IMR-90 (cell line): Measurements from ENCODE around the gene EDA. TPM values are rescaled to one million over a fixed set of nuclear protein-coding genes. Genes with fewer than 3 reads are reported as not detected.

Experiments
- ATAC-seq: fragments of 200-7000 bp; cut with Tn5 transposase; 2 replicates; pipeline ENCODE4 v1.9.1; 2020; ENCODE audit warnings: low read depth, mild to moderate bottlenecking, moderate library complexity
- BruUV-seq: library from RNA; stranded (reverse); fragments of 400-500 nt; replicated peaks from 2 replicates; lab custom pipeline; 2021; lab: Mats Ljungman, UMichigan
- CTCF ChIA-PET: fragments of 300-600 bp; formaldehyde crosslinking; extraction: SDS; loops from one replicate; lab custom pipeline; 2021; ENCODE audit warnings: antibody characterized with exemption; lab: Yijun Ruan, JAX
- POLR2A ChIA-PET: fragments of 300-600 bp; sonication (Branson Sonifier 250); formaldehyde crosslinking; loops from one replicate; lab custom pipeline; 2022; ENCODE audit warnings: antibody characterized with exemption; ENCODE audit not compliant: unreplicated experiment; lab: Charles Lee
- DNase-seq: peaks from one replicate; pipeline ENCODE4 v3.0.0; 2013
- H2AFZ ChIP-seq: replicated peaks from 2 replicates; pipeline ENCODE3; 2013; ENCODE audit warnings: low read length, mild to moderate bottlenecking; ENCODE audit not compliant: poor library complexity
- H2AK5ac ChIP-seq: 2 replicates; pipeline ENCODE4 v1.6.1; 2013; ENCODE audit warnings: low read depth, low read length, inconsistent platforms
- H2AK9ac ChIP-seq: replicated peaks from 2 replicates; pipeline ENCODE3; 2013; ENCODE audit warnings: mild to moderate bottlenecking, low read depth, low read length, moderate library complexity; ENCODE audit not compliant: poor library complexity
- H2BK120ac ChIP-seq: 2 replicates; pipeline ENCODE4 v1.6.1; 2013; ENCODE audit warnings: low read depth, low read length, inconsistent platforms
- H2BK15ac ChIP-seq: 3 replicates; pipeline ENCODE4 v1.6.1; 2013; ENCODE audit warnings: low read depth, low read length, inconsistent platforms
- H2BK20ac ChIP-seq: 2 replicates; pipeline ENCODE4 v1.6.1; 2013; ENCODE audit warnings: low read depth, mild to moderate bottlenecking, inconsistent platforms, low read length, moderate library complexity
- H2BK5ac ChIP-seq: 2 replicates; pipeline ENCODE4 v1.6.1; 2013; ENCODE audit warnings: mild to moderate bottlenecking, low read depth, low read length, inconsistent platforms; ENCODE audit not compliant: poor library complexity, severe bottlenecking
- H3K14ac ChIP-seq: replicated peaks from 2 replicates; pipeline ENCODE4 v1.6.1; 2013; ENCODE audit warnings: low read depth, low read length, inconsistent platforms
- H3K18ac ChIP-seq: 2 replicates; pipeline ENCODE4 v1.6.1; 2013; ENCODE audit warnings: low read depth, low read length, control low read depth
- H3K23ac ChIP-seq: 2 replicates; pipeline ENCODE4 v1.6.1; 2013; ENCODE audit warnings: low read depth, low read length, inconsistent platforms
- H3K27ac ChIP-seq: 2 replicates; pipeline ENCODE4 v1.5.1; 2013; ENCODE audit warnings: mild to moderate bottlenecking, control low read depth, low read length; ENCODE audit not compliant: insufficient read depth
- H3K27me3 ChIP-seq: 2 replicates; pipeline ENCODE4 v1.6.1; 2013; ENCODE audit warnings: low read length; ENCODE audit not compliant: control insufficient read depth, insufficient read depth
- H3K36me3 ChIP-seq: 2 replicates; pipeline ENCODE4 v1.6.1; 2013; ENCODE audit warnings: low read length, mixed read lengths; ENCODE audit not compliant: control insufficient read depth, insufficient read depth
- H3K4ac ChIP-seq: 2 replicates; pipeline ENCODE4 v1.6.1; 2013; ENCODE audit warnings: low read depth, low read length, inconsistent platforms
- H3K4me1 ChIP-seq: 2 replicates; pipeline ENCODE4 v1.6.1; 2013; ENCODE audit warnings: low read length, mixed read lengths; ENCODE audit not compliant: control insufficient read depth, insufficient read depth
- H3K4me2 ChIP-seq: 2 replicates; pipeline ENCODE4 v1.6.1; 2013; ENCODE audit warnings: low read depth, mild to moderate bottlenecking, control low read depth, low read length, moderate library complexity
- H3K4me3 ChIP-seq: 2 replicates; pipeline ENCODE4 v1.5.1; 2013; ENCODE audit warnings: low read depth, mild to moderate bottlenecking, control low read depth, low read length, moderate library complexity; ENCODE audit not compliant: insufficient read depth
- H3K56ac ChIP-seq: 2 replicates; pipeline ENCODE4 v1.6.1; 2013; ENCODE audit warnings: low read length, inconsistent platforms; ENCODE audit not compliant: insufficient read depth; ENCODE audit errors: extremely low read depth
- H3K79me1 ChIP-seq, 2 experiments: 2 replicates each; pipeline ENCODE4 v1.6.1; 2013; ENCODE audit warnings: low read length in 2 of 2, inconsistent platforms in 1 of 2, low read depth in 1 of 2
- H3K9ac ChIP-seq: 2 replicates; pipeline ENCODE4 v1.6.1; 2013; ENCODE audit warnings: low read depth, low read length, control low read depth
- H3K9me1 ChIP-seq: 2 replicates; pipeline ENCODE4 v1.6.1; 2013; ENCODE audit warnings: low read length, inconsistent platforms; ENCODE audit not compliant: insufficient read depth
- H3K9me3 ChIP-seq: 2 replicates; pipeline ENCODE4 v1.6.1; 2013; ENCODE audit warnings: low read length; ENCODE audit not compliant: control insufficient read depth, insufficient read depth
- H4K20me1 ChIP-seq: 2 replicates; pipeline ENCODE4 v1.6.1; 2013; ENCODE audit warnings: low read length, inconsistent platforms; ENCODE audit not compliant: insufficient read depth
- H4K5ac ChIP-seq: 2 replicates; pipeline ENCODE4 v1.6.1; 2013; ENCODE audit warnings: mild to moderate bottlenecking, low read depth, low read length, control low read depth
- H4K8ac ChIP-seq, 2 experiments: 2 replicates each; pipeline ENCODE4 v1.6.1; 2013; ENCODE audit warnings: low read depth in 2 of 2, low read length in 2 of 2, control low read depth in 1 of 2, inconsistent platforms in 1 of 2
- H4K91ac ChIP-seq: 2 replicates; pipeline ENCODE4 v1.6.1; 2013; ENCODE audit warnings: low read depth, low read length, inconsistent platforms; ENCODE audit not compliant: insufficient read depth
- FOS ChIP-seq: fragments of 150-350 bp; IDR thresholded peaks from 2 replicates; pipeline ENCODE4 v1.6.1; 2016; ENCODE audit warnings: low read depth, low read length
- WGBS, 2 experiments: methylation state at CpG; one replicate each; pipeline versions ENCODE4 v1.1.5 to v1.1.7; 2013; ENCODE audit warnings: missing lambda C conversion rate in 2 of 2; ENCODE audit not compliant: insufficient read length in 1 of 2; ENCODE audit errors: extremely low coverage in 2 of 2; 5-methylcytosine and 5-hydroxymethylcytosine counted together
- dilution Hi-C: fragments of 300-500 bp; cut with HindIII; formaldehyde crosslinking; loops from one replicate; pipeline ENCODE4 v1.14.3; 2018; ENCODE audit warnings: low sequenced_read_pairs; ENCODE audit not compliant: unreplicated experiment
- in situ Hi-C: fragments of 300-500 bp; cut with MboI; formaldehyde crosslinking; loops from 3 replicates; pipeline ENCODE4 v1.14.3; 2019; ENCODE audit warnings: low sequenced_read_pairs, inconsistent platforms, mixed read lengths
- intact Hi-C: fragments of 100-400 bp; cut with micrococcal nuclease; formaldehyde crosslinking; loops from 2 replicates; pipeline ENCODE4 v1.10.0; 2022
- polyA plus RNA-seq, 3 experiments: library from polyadenylated mRNA; depleted of rRNA; stranded (reverse); fragments of >200 nt; gene quantifications; 2 replicates each; pipeline ENCODE4 v1.2.3, GENCODE V29; 2012; ENCODE audit warnings: low replicate concordance in 1 of 3
- total RNA-seq: library from RNA; depleted of rRNA; stranded (reverse); fragments of >200 nt; gene quantifications from 2 replicates; pipeline ENCODE4 v1.2.3, GENCODE V29; 2012
- TF ChIP-seq, protein P1 (sequence below): fragments of 150-350 bp; IDR thresholded peaks from 2 replicates; pipeline ENCODE4 v1.6.1; 2017; ENCODE audit warnings: mild to moderate bottlenecking, antibody characterized with exemption, low read length, low read depth

The EDA gene
- total and polyA plus RNA-seq, 2 of the 4 experiments (the other 2 are of a cell fraction) = under 0.01 TPM; not detected in 1

DNA sequence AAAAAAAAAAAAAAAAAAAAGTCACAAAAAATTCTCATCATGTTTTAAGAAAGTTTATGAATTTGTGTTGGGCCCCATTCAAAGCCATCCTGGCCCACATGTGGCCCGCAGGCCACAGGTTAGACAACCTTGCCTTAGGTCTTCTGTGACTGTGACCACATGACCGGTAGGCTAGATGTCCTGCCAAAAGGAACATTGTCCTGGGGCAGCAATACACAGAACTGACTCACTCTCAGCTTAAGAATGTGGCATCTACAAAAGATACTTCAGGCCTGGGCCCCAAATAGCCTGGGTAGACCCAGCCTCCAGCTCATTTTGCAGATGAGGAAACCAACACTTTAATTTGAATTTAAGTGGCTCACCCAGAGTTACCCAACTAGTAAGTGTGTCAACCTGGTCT, 423.8 kb downstream of the EDA start:
- Histone ChIP-seq H3K9me3 (no peaks in the 10 kb centered on the region), H2AK9ac (no peak overlapping the region), H3K36me3 (no peaks in the 10 kb centered on the region), H4K8ac (no peak overlapping the region), H3K18ac (no peak overlapping the region), H2AFZ (no peak overlapping the region), H2BK5ac (no peak overlapping the region), H3K23ac (no peak overlapping the region), H4K20me1 (no peaks in the 10 kb centered on the region), H4K5ac (no peak overlapping the region), H3K79me1 (no peaks in the 10 kb centered on the region), H3K4me1 (peaks cover 2% of the 10 kb centered on the region; the same call in 1 of the 2 replicates), H2BK15ac (no peak overlapping the region), H3K4ac (no peak overlapping the region), H3K14ac (no peak overlapping the region), H3K27ac (no peak overlapping the region), H3K4me2 (no peak overlapping the region), H3K4me3 (no peak overlapping the region), H2AK5ac (no peak overlapping the region), H2BK120ac (no peak overlapping the region), H3K27me3 (peaks cover 10% of the 10 kb centered on the region; the same call in 1 of the 2 replicates), H3K9ac (no peak overlapping the region), H2BK20ac (no peak overlapping the region), H3K9me1 (no peaks in the 10 kb centered on the region), H4K91ac (no peak overlapping the region), H3K56ac (no peak overlapping the region)
- no peak for ATAC-seq
- in situ Hi-C loops = no loop called here
- TF ChIP-seq, protein P1, sequence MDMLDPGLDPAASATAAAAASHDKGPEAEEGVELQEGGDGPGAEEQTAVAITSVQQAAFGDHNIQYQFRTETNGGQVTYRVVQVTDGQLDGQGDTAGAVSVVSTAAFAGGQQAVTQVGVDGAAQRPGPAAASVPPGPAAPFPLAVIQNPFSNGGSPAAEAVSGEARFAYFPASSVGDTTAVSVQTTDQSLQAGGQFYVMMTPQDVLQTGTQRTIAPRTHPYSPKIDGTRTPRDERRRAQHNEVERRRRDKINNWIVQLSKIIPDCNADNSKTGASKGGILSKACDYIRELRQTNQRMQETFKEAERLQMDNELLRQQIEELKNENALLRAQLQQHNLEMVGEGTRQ = no peak
- no peak for TF ChIP-seq FOS
- dilution Hi-C loops = no loop called here
- POLR2A ChIA-PET = no interaction called here
- BruUV-seq = no TSS peak
- WGBS, 2 experiments = 66% methylated on average over 2 of the region's 2 CpGs; no CpG with 5 or more reads in 1 of the 2 experiments
- intact Hi-C loops = loop anchor here (2.0 kb wide), 1 partner anchor 47 kb away; no protein-coding TSS in a partner anchor
- CTCF ChIA-PET = interaction anchor here (1.4 kb wide), 1 partner anchor 57 kb away, joined by 4 read pairs; no protein-coding TSS in a partner anchor
- no peak for DNase-seq
